Upper lobe of left lung (tissue), 6 donors: ENCODE measurements around the gene C17orf114.

ENCODE experiments used
- ATAC-seq, 2 donors: fragments of 200-7000 bp; cut with Tn5 transposase; one replicate each; pipeline ENCODE4 v1.9.1; 2022; ENCODE audit warnings: mild to moderate bottlenecking in 2 of 2, moderate library complexity in 2 of 2; ENCODE audit not compliant: low FRiP score in 2 of 2
- DNase-seq, 2 donors: peaks; one replicate each; pipeline ENCODE4 v3.0.0-alpha.2; 2019 to 2020
- H3K27ac ChIP-seq, 4 donors: fragments of 200-600 bp; sonication (generic); one replicate each; pipeline ENCODE4 v1.5.1; 2016 to 2019
- H3K27me3 ChIP-seq, 4 donors: fragments of 200-600 bp; sonication (generic); one replicate each; pipeline ENCODE4 v1.5.1; 2017 to 2019
- H3K36me3 ChIP-seq, 4 donors: fragments of 200-600 bp; sonication (generic); one replicate each; pipeline ENCODE4 v1.5.1; 2016 to 2019
- H3K4me1 ChIP-seq, 4 donors: fragments of 200-600 bp; sonication (generic); one replicate each; pipeline ENCODE4 v1.5.1; 2018 to 2019
- H3K4me3 ChIP-seq, 4 donors: fragments of 200-600 bp; sonication (generic); one replicate each; pipeline ENCODE4 v1.5.1; 2017 to 2019; ENCODE audit warnings: mild to moderate bottlenecking in 2 of 4, moderate library complexity in 1 of 4
- H3K9me3 ChIP-seq, 4 donors: fragments of 200-600 bp; sonication (generic); one replicate each; pipeline ENCODE4 v1.5.1; 2018 to 2019
- CTCF ChIP-seq, 6 experiments: fragments of 450-650 bp in 4 of 6; fragments of 200-600 bp in 2 of 6; sonication (generic) in 2 of 6; IDR thresholded peaks; one replicate each; pipeline ENCODE4 v1.5.1; 2016 to 2019; ENCODE audit warnings: antibody characterized with exemption in 6 of 6
- EP300 ChIP-seq, 4 donors: sonication (generic); formaldehyde crosslinking; IDR thresholded peaks; one replicate each; pipeline ENCODE4 v1.5.1; 2017; ENCODE audit warnings: antibody characterized with exemption in 4 of 4, control low read depth in 2 of 4
- POLR2A ChIP-seq, 4 donors: fragments of 450-650 bp; IDR thresholded peaks; one replicate each; pipeline ENCODE4 v1.5.1; 2016 to 2017; ENCODE audit warnings: antibody characterized with exemption in 4 of 4, mild to moderate bottlenecking in 2 of 4
- POLR2AphosphoS5 ChIP-seq, 2 donors: sonication (generic); formaldehyde crosslinking; IDR thresholded peaks; one replicate each; pipeline ENCODE4 v1.5.1; 2017; ENCODE audit warnings: antibody characterized with exemption in 2 of 2
- WGBS, 2 donors: methylation state at CpG; one replicate each; pipeline ENCODE4 v1.1.5; 2017 to 2018; 5-methylcytosine and 5-hydroxymethylcytosine counted together
- donor health status: DM: no; HTN: no; CAD: no; lungs with moderate emphysema.
- donor health status: DM: no; HTN: yes; CAD: no; lungs with severe emphysema.

C17orf114 gene

GRCh38 chr17:4839965-4840892 lies 38.1 kb upstream of the C17orf114 start:
- TF ChIP-seq POLR2A (IDR thresholded peaks at IDR 0.05) = no peak
- TF ChIP-seq EP300 (IDR thresholded peaks at IDR 0.05) = no peak
- no peak for TF ChIP-seq POLR2AphosphoS5 (IDR thresholded peaks at IDR 0.05)
- no peak for TF ChIP-seq CTCF (IDR thresholded peaks at IDR 0.05)
- DNase-seq = no peak
- Histone ChIP-seq H3K36me3 (peaks cover 0 to 7% (median 0%) of the 10 kb centered on the region in 4 donors), H3K27me3 (no peaks in the 10 kb centered on the region), H3K9me3 (no peaks in the 10 kb centered on the region), H3K27ac (peak overlapping the region in 2 of 4 donors; percentile 33 to 42), H3K4me3 (no peak overlapping the region), H3K4me1 (peaks cover 21 to 76% (median 48%) of the 10 kb centered on the region in 4 donors)
- WGBS, 2 donors = 62 to 72% methylated on average over 8 of the region's 8 CpGs
- ATAC-seq = no peak

DNA sequence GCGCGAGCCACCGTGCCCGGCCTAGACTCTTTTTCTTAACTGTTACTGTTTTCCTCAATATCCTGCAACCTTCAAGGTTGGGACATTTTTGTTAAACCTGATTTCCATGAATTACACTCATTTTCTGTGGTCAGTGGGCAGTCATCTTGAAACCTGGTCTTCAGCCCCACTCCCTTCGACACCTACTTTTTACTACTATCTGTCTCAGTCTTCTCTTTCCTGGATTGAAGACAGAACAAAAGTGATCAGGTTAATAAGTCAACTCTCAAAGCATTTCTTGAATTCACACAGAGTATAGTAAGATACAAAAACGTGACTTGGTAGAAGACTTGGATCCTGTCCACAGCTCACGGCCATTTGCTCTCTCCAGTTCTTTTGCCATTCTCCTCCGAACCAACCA lies 37.1 kb upstream of the C17orf114 start:
- H3K27me3 ChIP-seq = no peaks in the 10 kb centered on the region
- peaks cover 0 to 7% (median 0%) of the 10 kb centered on the region in 4 donors for H3K36me3 ChIP-seq
- no peak overlapping the region for H3K4me3 ChIP-seq
- DNase-seq (no peak), ATAC-seq (no peak)
- H3K27ac ChIP-seq = peak overlapping the region in 1 of 4 donors; percentile 7
- TF ChIP-seq POLR2A (IDR thresholded peaks at IDR 0.05) = no peak
- TF ChIP-seq POLR2AphosphoS5 (IDR thresholded peaks at IDR 0.05) = no peak
- no peak for TF ChIP-seq EP300 (IDR thresholded peaks at IDR 0.05)
- no peak for TF ChIP-seq CTCF (IDR thresholded peaks at IDR 0.05)
- 87% methylated on average over 8 of the region's 8 CpGs for WGBS, 2 donors
- no peaks in the 10 kb centered on the region for H3K9me3 ChIP-seq
- H3K4me1 ChIP-seq = peaks cover 31 to 77% (median 56%) of the 10 kb centered on the region in 4 donors

DNA sequence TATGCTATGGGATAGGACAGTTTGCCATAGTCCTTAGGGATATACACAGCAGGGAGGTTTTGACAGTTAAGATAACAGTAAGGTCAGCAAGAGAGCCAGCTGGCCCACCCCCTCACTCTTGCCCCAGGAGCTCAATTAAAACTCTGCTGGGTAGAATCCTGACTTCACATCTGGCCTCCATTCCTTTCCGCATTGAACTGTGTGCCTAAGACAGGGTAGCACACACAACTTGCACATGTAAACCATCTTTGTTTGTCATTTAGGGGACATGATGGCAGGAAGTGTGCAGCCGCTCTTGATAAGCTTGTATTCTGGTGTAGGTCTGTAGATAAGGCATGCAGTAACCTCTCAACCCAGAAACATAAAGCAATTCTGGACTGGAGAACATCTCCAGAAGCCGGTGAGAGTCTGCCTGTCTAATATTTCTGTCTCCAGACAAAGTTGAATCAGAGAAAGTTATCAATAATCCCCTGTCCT lies 36.2 kb upstream of the C17orf114 start:
- TF ChIP-seq POLR2AphosphoS5 (IDR thresholded peaks at IDR 0.05) (no peak), POLR2A (IDR thresholded peaks at IDR 0.05) (no peak), CTCF (IDR thresholded peaks at IDR 0.05) (no peak), EP300 (IDR thresholded peaks at IDR 0.05) (no peak)
- Histone ChIP-seq H3K27me3 (no peaks in the 10 kb centered on the region), H3K9me3 (no peaks in the 10 kb centered on the region), H3K4me3 (no peak overlapping the region), H3K27ac (peak overlapping the region in 2 of 4 donors; percentile 37 to 54), H3K36me3 (peaks cover 0 to 7% (median 0%) of the 10 kb centered on the region in 4 donors), H3K4me1 (peaks cover 35 to 86% (median 58%) of the 10 kb centered on the region in 4 donors)
- 59 to 77% methylated on average over 3 of the region's 3 CpGs for WGBS, 2 donors
- ATAC-seq (no peak), DNase-seq (no peak)

DNA sequence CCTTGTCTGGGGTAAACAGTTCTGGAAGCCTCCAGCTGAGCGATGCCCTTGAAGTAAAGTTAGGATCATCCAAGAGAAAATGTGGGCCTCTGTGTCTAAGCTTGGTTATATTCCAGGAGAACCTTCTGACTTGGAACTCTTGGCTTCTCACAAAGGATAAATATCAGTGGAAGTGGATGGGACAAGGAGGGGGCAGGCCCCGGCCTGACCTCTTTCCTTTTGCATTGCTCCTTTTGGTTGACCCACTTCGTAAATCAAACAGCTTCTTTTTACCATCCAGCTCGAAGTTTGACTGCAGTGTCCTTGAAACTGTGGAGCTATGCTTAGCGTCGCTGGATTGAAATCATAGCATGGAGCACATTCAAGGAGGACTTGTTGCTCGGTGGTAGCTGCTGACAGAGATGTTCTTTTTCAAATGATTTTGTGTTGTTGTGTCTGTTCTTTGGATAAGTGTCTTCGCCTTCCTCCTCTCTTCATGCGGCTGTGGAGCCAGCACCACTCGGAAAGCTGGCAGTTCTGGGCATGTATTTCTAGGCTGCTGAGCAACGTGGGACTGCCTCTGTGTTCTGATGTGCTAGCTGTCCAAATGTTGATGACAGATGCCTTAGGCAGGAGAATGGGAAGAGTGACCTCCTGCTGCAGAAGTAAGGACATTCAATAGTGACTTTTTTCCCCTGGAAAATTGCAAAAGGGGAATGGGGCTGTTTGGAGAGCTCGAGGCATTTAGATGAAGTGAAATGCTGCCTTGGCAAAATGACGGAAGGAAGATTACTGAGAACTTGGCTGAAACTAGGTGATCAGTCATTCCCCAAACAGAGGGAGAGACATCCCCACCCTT lies 35.6 kb upstream of the C17orf114 start:
- H3K4me1 ChIP-seq = peaks cover 35 to 81% (median 56%) of the 10 kb centered on the region in 4 donors
- ATAC-seq = no peak
- DNase-seq = no peak
- H3K36me3 ChIP-seq = peaks cover 0 to 7% (median 0%) of the 10 kb centered on the region in 4 donors
- WGBS, 2 donors = 58 to 65% methylated on average over 13 of the region's 13 CpGs
- no peak overlapping the region for H3K4me3 ChIP-seq
- H3K27me3 ChIP-seq = no peaks in the 10 kb centered on the region
- TF ChIP-seq POLR2AphosphoS5 (IDR thresholded peaks at IDR 0.05) = no peak
- TF ChIP-seq POLR2A (IDR thresholded peaks at IDR 0.05) = no peak
- TF ChIP-seq EP300 (IDR thresholded peaks at IDR 0.05) = no peak
- no peak for TF ChIP-seq CTCF (IDR thresholded peaks at IDR 0.05)
- H3K27ac ChIP-seq = peak overlapping the region in 2 of 4 donors; percentile 37 to 54
- no peaks in the 10 kb centered on the region for H3K9me3 ChIP-seq
